ENCODE data around the gene NR6A1. TPM values are rescaled to one million over a fixed set of nuclear protein-coding genes. Genes with fewer than 3 reads are reported as not detected.

NR6A1 gene
- total and polyA plus RNA-seq, 2 of the 8 experiments (the other 6 are each of a cell fraction or from before 2014, with no cell fraction given): 93.2 to 237 TPM

GRCh38 chr9:124778575-124779367 is 7.7 kb upstream of the NR6A1 start:
- H3K4me3 ChIP-seq (ENCODE audit: extremely low read depth in 1 of 4, insufficient read depth in 2 of 4, low read depth in 3 of 4, low read length in 4 of 4): no peak overlapping the region; a peak in 1 of 8 replicates
- H3K79me2 ChIP-seq (ENCODE audit: control insufficient read depth in 1 of 2, insufficient read depth in 2 of 2, low read length in 2 of 2): no peaks in the 10 kb centered on the region
- no peaks in the 10 kb centered on the region for H3K79me1 ChIP-seq (ENCODE audit: low read depth, low read length)
- H3K4me2 ChIP-seq (ENCODE audit: insufficient read depth in 1 of 2, low read depth in 2 of 2, low read length in 2 of 2): peak overlapping the region; percentile 42 to 60; a peak in 3 of 4 replicates
- H4K5ac ChIP-seq (ENCODE audit: insufficient read length, low read depth, low read length): no peak overlapping the region
- H2BK15ac ChIP-seq (ENCODE audit: low read length): no peak overlapping the region; the same call in 1 of the 2 replicates
- peak overlapping the region; percentile 68 for H2AK5ac ChIP-seq (ENCODE audit: low read depth, low read length)
- peaks cover 8 to 19% (median 15%) of the 10 kb centered on the region in 4 experiments for H3K4me1 ChIP-seq (replicated peaks in 1 of 4; ENCODE audit: control insufficient read depth in 3 of 4, insufficient read depth in 4 of 4, low read length in 3 of 4)
- H4K91ac ChIP-seq (replicated peaks; ENCODE audit: insufficient read length, low read length): peak overlapping the region; percentile 71
- H2AFZ ChIP-seq (ENCODE audit: low read length): no peak overlapping the region
- H3K14ac ChIP-seq (ENCODE audit: insufficient read length): no peak overlapping the region
- no peak for TF ChIP-seq ZNF274 (IDR thresholded peaks at IDR 0.05; ENCODE audit: borderline replicate concordance, extremely low read depth, low read length)
- peak; percentile 70; the same call in 1 of the 2 replicates for TF ChIP-seq KDM1A (IDR thresholded peaks at IDR 0.05; ENCODE audit: borderline replicate concordance, low read length)
- no peak for TF ChIP-seq RAD21 (IDR thresholded peaks at IDR 0.05 in 1 of 2, conservative IDR thresholded peaks at IDR 0.05 in 1 of 2; ENCODE audit: low read depth in 2 of 2, low read length in 2 of 2)
- peak in 1 of 2 experiments; percentile 36; a peak in 1 of 4 replicates for TF ChIP-seq HDAC2 (IDR thresholded peaks at IDR 0.05; ENCODE audit: borderline replicate concordance in 1 of 2, low read depth in 2 of 2, low read length in 2 of 2)
- peak overlapping the region; percentile 75 for H2BK20ac ChIP-seq (ENCODE audit: low read length)
- H3K4ac ChIP-seq (replicated peaks; ENCODE audit: insufficient read length, low read depth, low read length): peak overlapping the region; percentile 40
- no peaks in the 10 kb centered on the region for H3K9me3 ChIP-seq (ENCODE audit: insufficient read depth in 2 of 2, low read depth in 1 of 2, low read length in 1 of 2)
- no peak overlapping the region for H3K27ac ChIP-seq (ENCODE audit: low read depth, low read length)
- peaks cover 0 to 10% (median 6%) of the 10 kb centered on the region in 4 experiments; a peak in 6 of 7 replicates for H3K27me3 ChIP-seq (replicated peaks in 1 of 4; ENCODE audit: control insufficient read depth in 3 of 4, extremely low read depth in 1 of 4, insufficient read depth in 3 of 4, low read length in 3 of 4)
- H4K8ac ChIP-seq (ENCODE audit: extremely low read depth, insufficient read depth, low read length): no peak overlapping the region
- ChIA-PET POLR2A (ENCODE audit: partially characterized antibody) (interaction anchor here (0.6 to 13.5 kb wide), 15 partner anchors 8 to 77 kb away, joined by 3 to 396 read pairs (median 5); partner anchors contain the start of genes ARPC5L, NR6A1, RPL35 and WDR38), CTCF (ENCODE audit: partially characterized antibody) (interaction anchor here (0.6 to 17.6 kb wide), 17 partner anchors 8 to 227 kb away, joined by 3 to 1300 read pairs (median 4); partner anchors contain the start of genes ARPC5L, NR6A1, RPL35 and WDR38)
- H3K23me2 ChIP-seq (ENCODE audit: low read depth, low read length): peaks cover 6% of the 10 kb centered on the region; the same call in 1 of the 2 replicates
- H3K9ac ChIP-seq (replicated peaks in 1 of 4; ENCODE audit: extremely low read depth in 1 of 4, low read depth in 3 of 4, low read length in 3 of 4): no peak overlapping the region
- DNase-seq (ENCODE audit: low read depth in 1 of 2, low spot score in 2 of 2) (peak in 1 of 2 experiments; percentile 34), FAIRE-seq (no peak)
- peak overlapping the region; percentile 96 for H2BK12ac ChIP-seq (ENCODE audit: low read depth, low read length)
- WGBS, 2 experiments (ENCODE audit: extremely low coverage in 1 of 2, insufficient coverage in 1 of 2, insufficient read length in 1 of 2, insufficient replicate concordance in 2 of 2, low coverage in 1 of 2, low lambda C conversion rate in 2 of 2, missing lambda C conversion rate in 1 of 2): 87% methylated on average over 11 of the region's 11 CpGs; no CpG with 5 or more reads in 1 of the 2 experiments
- peak overlapping the region; percentile 56 for H2BK120ac ChIP-seq (replicated peaks; ENCODE audit: low read depth, low read length)
- no peak overlapping the region for H3K23ac ChIP-seq (ENCODE audit: insufficient read length)
- H3K56ac ChIP-seq (replicated peaks; ENCODE audit: insufficient read length, low read depth, low read length): no peak overlapping the region
- H4K20me1 ChIP-seq (replicated peaks in 1 of 2; ENCODE audit: control insufficient read depth in 1 of 2, insufficient read depth in 2 of 2, low read length in 2 of 2): no peaks in the 10 kb centered on the region
- peak overlapping the region; percentile 5; the same call in 1 of the 2 replicates for H2BK5ac ChIP-seq (ENCODE audit: low read depth, low read length)
- no peaks in the 10 kb centered on the region for H3K36me3 ChIP-seq (ENCODE audit: control insufficient read depth in 2 of 4, insufficient read depth in 4 of 4, low read length in 3 of 4)
- H3K18ac ChIP-seq (ENCODE audit: extremely low read depth, low read length): peak overlapping the region; percentile 7

Data from H1 (cell line).